Tibial nerve (tissue), 4 donors: ENCODE data around the gene ATP6V0B.

ENCODE experiments used
- CTCF ChIP-seq, 5 experiments: fragments of 200-600 bp in 3 of 5; fragments of 450-650 bp in 2 of 5; sonication (generic) in 3 of 5; IDR thresholded peaks; one replicate each; pipeline ENCODE4 v1.5.1; 2016 to 2019; ENCODE audit warnings: antibody characterized with exemption in 5 of 5, mild to moderate bottlenecking in 3 of 5, moderate library complexity in 2 of 5
- EP300 ChIP-seq, 2 donors: sonication (generic); formaldehyde crosslinking; IDR thresholded peaks; one replicate each; pipeline ENCODE4 v1.6.1; 2017; ENCODE audit warnings: antibody characterized with exemption in 2 of 2, mild to moderate bottlenecking in 1 of 2

- TF ChIP-seq EP300 (IDR thresholded peaks at IDR 0.05) (no peak), CTCF (IDR thresholded peaks at IDR 0.05) (no peak)
Measured at GRCh38 chr1:43958351-43959255, 16.2 kb upstream of the ATP6V0B start.
